HG02759 (cell line): Measurements from ENCODE around the gene NAGLU.
"Not testable (repeated sequence)": the region's sequence is repeated elsewhere in the genome, so short reads cannot be mapped to it uniquely, and the experiment has no call there.

ENCODE experiments used
- ATAC-seq: cut with Tn5 transposase; IDR thresholded peaks from one replicate; pipeline ENCODE4 v1.9.1; 2021; ENCODE audit warnings: mild to moderate bottlenecking, moderate library complexity; ENCODE audit not compliant: unreplicated experiment

The NAGLU gene

GRCh38 chr17:42521036-42521435, 15.0 kb upstream of the NAGLU start:
- no peak for ATAC-seq

- no peak for ATAC-seq
Measured at GRCh38 chr17:42521666-42522262, 14.3 kb upstream of the NAGLU start.

- ATAC-seq = no peak
Measured at GRCh38 chr17:42522263-42522790, 13.7 kb upstream of the NAGLU start.

GRCh38 chr17:42522798-42523278, 13.2 kb upstream of the NAGLU start:
- ATAC-seq = no peak

GRCh38 chr17:42525221-42525620, 10.8 kb upstream of the NAGLU start:
- ATAC-seq = no peak

GRCh38 chr17:42526031-42526444, 10.0 kb upstream of the NAGLU start:
- ATAC-seq = no peak

- ATAC-seq = no peak
Measured at GRCh38 chr17:42527932-42528331, 8.1 kb upstream of the NAGLU start.

GRCh38 chr17:42529061-42529460, 7.0 kb upstream of the NAGLU start:
- ATAC-seq = no peak

GRCh38 chr17:42530952-42531454, 5.0 kb upstream of the NAGLU start:
- ATAC-seq = no peak

GRCh38 chr17:42531455-42532354, 4.3 kb upstream of the NAGLU start:
- ATAC-seq = no peak

- no peak for ATAC-seq
Measured at GRCh38 chr17:42535155-42536047, 640 bp upstream of the NAGLU start.

GRCh38 chr17:42536372-42537155, 523 bp downstream of the NAGLU start:
- peak; percentile 68 for ATAC-seq

- ATAC-seq = no peak
Measured at GRCh38 chr17:42537156-42537805, 1.2 kb downstream of the NAGLU start.

- no peak for ATAC-seq
Measured at GRCh38 chr17:42537826-42538451, 1.9 kb downstream of the NAGLU start.

GRCh38 chr17:42538482-42538881, 2.4 kb downstream of the NAGLU start:
- no peak for ATAC-seq

- not testable (repeated sequence) for ATAC-seq
Measured at GRCh38 chr17:42540558-42540957, 4.5 kb downstream of the NAGLU start.

GRCh38 chr17:42541041-42541833, 5.2 kb downstream of the NAGLU start:
- no peak for ATAC-seq
